ENCODE data around the gene ABCD1.

ABCD1 gene

GRCh38 chrX:153783378-153784013 lies 58.8 kb downstream of the ABCD1 start:
- no peak for DNase-seq

- no peak for DNase-seq
Observed at GRCh38 chrX:153784325-153784967, 59.8 kb downstream of the ABCD1 start.

GRCh38 chrX:153786669-153787068 lies 62.0 kb downstream of the ABCD1 start:
- DNase-seq = peak in 1 of 56 donors; percentile 6

- no peak for DNase-seq
Observed at GRCh38 chrX:153789654-153790053, 65.0 kb downstream of the ABCD1 start.

- no peak for DNase-seq
Observed at GRCh38 chrX:153791104-153791852, 66.6 kb downstream of the ABCD1 start.

GRCh38 chrX:153792368-153792767 lies 67.7 kb downstream of the ABCD1 start:
- DNase-seq = no peak

GRCh38 chrX:153793291-153793690 lies 68.6 kb downstream of the ABCD1 start:
- no peak for DNase-seq

Data from amygdala (tissue), 56 donors.